ENCODE data around the gene SND1. TPM values are rescaled to one million over a fixed set of nuclear protein-coding genes. Genes with fewer than 3 reads are reported as not detected.
A peak's percentile ranks its signal among the peaks of the same experiment; 100 is the strongest.

SND1 gene
- total RNA-seq, 2 experiments from 2014 or later, result 132 to 148 TPM

DNA sequence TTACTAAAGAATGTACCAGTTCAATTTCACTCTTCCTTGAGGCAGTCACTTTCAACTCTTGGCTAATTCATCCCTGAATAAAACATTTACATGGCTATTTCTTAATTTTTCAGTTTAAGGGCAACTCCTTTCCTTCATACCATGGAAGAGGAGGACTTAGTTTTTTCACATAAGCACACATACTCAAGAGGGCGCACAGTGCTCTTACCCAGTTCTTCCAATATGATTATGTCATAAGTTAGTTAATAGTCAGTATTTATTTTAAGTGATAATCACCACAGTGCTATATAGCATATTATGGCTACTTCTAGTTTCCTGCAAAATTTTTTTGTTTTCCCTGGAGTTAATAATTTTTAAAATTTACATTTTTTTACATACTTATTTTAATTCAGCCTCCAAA is 58.6 kb downstream of the SND1 start:
- POLR2A ChIA-PET, result no interaction called here
- Mint-ChIP-seq H3K4me1 (peaks cover 2% of the 10 kb centered on the region), H3K27ac (no peak overlapping the region), H3K4me3 (no peak overlapping the region), H3K27me3 (no peaks in the 10 kb centered on the region), H3K36me3 (peaks cover 54% of the 10 kb centered on the region), H3K9me3 (peaks cover 3% of the 10 kb centered on the region)
- no peak for ATAC-seq (ENCODE audit: low read depth)
- no peak for DNase-seq

DNA sequence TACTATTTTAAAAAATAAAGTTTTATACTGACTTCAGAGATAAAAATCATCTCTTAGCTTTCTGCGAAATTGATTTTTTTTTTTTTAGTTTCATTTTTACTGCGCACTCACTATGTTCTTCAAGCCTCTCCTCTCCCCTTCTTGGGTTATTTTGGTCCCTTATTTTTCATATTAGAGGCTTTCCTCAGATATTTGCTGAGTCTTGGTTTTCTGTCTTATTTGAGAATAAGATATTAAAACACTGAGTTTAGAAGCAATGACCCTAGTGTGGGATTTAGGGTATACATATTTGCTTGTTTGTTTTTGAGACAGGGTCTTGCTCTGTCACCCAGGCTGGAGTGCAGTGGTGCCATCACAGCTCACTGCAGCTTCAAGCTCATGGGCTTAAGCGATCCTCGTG is 59.9 kb downstream of the SND1 start:
- DNase-seq (no peak), ATAC-seq (ENCODE audit: low read depth) (no peak)
- Mint-ChIP-seq H3K4me1 (peaks cover 4% of the 10 kb centered on the region), H3K9me3 (peaks cover 3% of the 10 kb centered on the region), H3K27ac (no peak overlapping the region), H3K4me3 (no peak overlapping the region), H3K36me3 (peaks cover 59% of the 10 kb centered on the region), H3K27me3 (no peaks in the 10 kb centered on the region)
- POLR2A ChIA-PET, result no interaction called here

DNA sequence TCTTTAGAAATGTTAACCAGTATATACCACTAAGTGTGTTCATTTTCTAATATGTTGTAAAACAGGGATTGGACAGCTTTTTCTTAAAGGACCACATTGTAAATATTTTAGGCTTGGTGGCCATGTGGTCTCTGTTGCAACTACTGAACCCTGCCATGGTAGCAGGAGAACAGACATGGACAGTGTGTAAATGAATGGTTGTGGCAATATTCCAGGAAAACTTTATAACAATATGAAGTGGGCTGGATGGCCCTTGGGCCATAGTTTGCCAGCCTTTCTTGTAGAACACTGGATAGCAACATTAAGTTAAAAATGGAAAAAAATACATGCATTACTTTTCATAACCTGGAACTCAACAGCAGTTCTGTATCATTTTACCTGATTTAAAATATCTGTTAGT is 61.0 kb downstream of the SND1 start:
- no peak for DNase-seq
- Mint-ChIP-seq H3K27ac (no peak overlapping the region), H3K9me3 (peaks cover 3% of the 10 kb centered on the region), H3K4me1 (peaks cover 9% of the 10 kb centered on the region), H3K27me3 (no peaks in the 10 kb centered on the region), H3K36me3 (peaks cover 62% of the 10 kb centered on the region), H3K4me3 (no peak overlapping the region)
- POLR2A ChIA-PET, result no interaction called here
- ATAC-seq (ENCODE audit: low read depth), result no peak

DNA sequence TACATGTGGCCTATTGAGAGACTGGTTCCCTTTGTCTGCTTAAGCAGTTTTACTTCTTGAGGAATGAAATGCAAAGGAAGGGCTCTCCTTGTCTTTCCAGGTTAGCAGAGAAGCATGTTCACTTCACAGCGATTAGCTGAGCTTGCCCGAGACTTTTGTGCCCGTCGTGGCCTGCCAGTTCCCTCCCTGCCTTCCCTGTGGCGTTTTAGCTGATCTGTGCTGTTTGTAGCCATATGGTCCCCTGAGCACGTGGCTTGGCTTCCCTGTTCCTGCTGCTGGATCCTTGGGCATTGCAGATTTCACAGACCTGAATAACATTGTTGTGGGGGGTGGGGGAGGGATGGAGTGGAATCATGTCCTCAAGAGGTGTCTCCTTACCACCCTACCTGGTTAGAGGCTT is 61.8 kb downstream of the SND1 start:
- POLR2A ChIA-PET, result no interaction called here
- no peak for DNase-seq
- no peak overlapping the region for H3K27ac Mint-ChIP-seq

DNA sequence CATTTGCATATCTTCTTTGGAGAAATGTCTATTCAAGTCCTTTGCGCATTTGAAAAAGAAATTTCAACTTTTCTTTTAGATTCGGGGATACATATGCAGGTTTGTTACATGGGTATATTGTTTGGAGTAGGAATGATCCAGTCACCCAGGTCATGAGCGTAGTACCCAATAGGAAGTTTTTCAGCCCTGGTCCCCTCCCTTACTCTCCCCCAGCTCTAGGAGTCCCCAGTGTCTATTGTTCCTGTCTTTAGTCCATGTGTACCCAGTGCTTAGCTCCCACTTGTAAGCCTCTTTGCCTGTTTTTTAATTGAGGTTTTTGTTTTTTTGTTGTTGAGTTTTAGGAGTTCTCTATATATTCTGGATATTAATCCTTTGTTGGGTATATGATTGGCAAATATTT is 63.3 kb downstream of the SND1 start:
- no peak overlapping the region for H3K4me3 Mint-ChIP-seq
- peaks cover 54% of the 10 kb centered on the region for H3K36me3 Mint-ChIP-seq
- no peak for DNase-seq
- H3K9me3 Mint-ChIP-seq, result peaks cover 3% of the 10 kb centered on the region
- POLR2A ChIA-PET, result interaction anchor here (0.6 kb wide), 1 partner anchor 59 kb away, joined by 4 read pairs; no protein-coding TSS in a partner anchor
- no peaks in the 10 kb centered on the region for H3K27me3 Mint-ChIP-seq
- no peak overlapping the region for H3K27ac Mint-ChIP-seq
- no peak for ATAC-seq (ENCODE audit: low read depth)
- peaks cover 11% of the 10 kb centered on the region for H3K4me1 Mint-ChIP-seq

More for the DNA sequence above, 61.8 kb downstream of the SND1 start:
- H3K27me3 Mint-ChIP-seq, result no peaks in the 10 kb centered on the region
- H3K4me3 Mint-ChIP-seq, result no peak overlapping the region
- peaks cover 3% of the 10 kb centered on the region for H3K9me3 Mint-ChIP-seq
- peaks cover 64% of the 10 kb centered on the region for H3K36me3 Mint-ChIP-seq
- H3K4me1 Mint-ChIP-seq, result peaks cover 9% of the 10 kb centered on the region
- no peak for ATAC-seq (ENCODE audit: low read depth)

DNA sequence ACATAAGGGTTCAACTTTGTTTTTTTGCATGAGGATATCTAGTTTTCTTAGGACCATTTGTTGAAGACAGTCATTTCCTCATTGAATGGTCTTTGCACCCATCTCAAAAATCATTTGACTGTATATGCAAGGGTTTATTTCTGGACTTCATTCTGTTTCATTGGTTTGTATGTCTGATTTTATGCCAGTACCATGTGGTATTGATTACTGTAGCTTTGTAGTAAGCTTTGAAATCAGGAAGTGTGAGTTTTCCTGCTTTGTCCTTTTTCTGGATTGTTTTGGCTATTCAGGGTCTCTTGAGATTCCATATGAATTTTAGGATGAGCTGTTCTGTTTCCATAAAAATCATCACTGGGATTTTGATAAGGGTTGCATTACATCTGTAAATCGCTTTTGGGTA is 63.9 kb downstream of the SND1 start:
- ATAC-seq (ENCODE audit: low read depth) (no peak), DNase-seq (no peak)
- Mint-ChIP-seq H3K27ac (no peak overlapping the region), H3K27me3 (no peaks in the 10 kb centered on the region), H3K4me1 (peaks cover 11% of the 10 kb centered on the region), H3K4me3 (no peak overlapping the region), H3K36me3 (peaks cover 53% of the 10 kb centered on the region), H3K9me3 (peaks cover 3% of the 10 kb centered on the region)
- POLR2A ChIA-PET, result interaction anchor here (0.6 to 0.7 kb wide), 2 partner anchors 60 to 499 kb away, joined by 4 read pairs; no protein-coding TSS in a partner anchor

DNA sequence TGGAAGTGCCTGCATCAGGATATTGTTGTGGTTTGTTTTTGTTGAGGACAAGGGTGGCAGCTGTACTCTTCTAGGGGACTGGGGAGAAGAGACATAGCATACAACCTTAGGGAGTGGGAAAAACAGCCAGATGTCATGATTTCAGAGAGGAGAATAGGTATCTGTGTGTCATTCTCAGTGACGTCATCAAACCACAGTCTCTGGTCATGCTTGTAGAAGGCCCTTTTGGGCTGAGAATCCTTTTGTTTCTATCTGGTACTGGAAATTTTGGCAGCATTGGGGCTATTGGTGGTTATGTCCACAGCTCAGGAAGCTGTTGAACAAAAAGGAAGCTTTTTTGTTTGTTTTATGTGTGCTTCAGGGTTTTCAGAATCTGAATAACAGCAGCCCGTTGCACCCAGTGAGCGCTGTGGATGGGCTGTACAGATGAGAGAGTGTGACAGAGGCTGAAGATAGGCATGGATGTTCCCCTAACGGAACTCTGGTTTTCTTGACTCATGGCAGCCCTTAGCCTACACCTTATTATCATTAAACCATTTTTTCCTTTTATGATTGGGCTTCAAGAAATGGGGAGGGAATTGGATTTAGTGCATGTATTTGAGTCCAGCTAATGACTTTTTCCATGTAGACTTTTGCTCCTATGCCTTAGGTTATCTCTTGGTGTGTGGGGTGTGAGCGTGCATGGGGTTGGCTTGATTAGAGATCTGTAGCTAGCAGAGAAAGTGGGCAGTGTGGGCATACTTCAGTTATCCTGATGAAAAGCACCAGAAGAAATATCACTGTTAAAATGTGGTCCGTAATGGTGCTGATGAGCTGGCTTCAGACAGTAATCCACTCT is 65.7 kb downstream of the SND1 start:
- ATAC-seq (ENCODE audit: low read depth) (no peak), DNase-seq (no peak)
- Mint-ChIP-seq H3K27ac (peak overlapping the region; percentile 46), H3K27me3 (no peaks in the 10 kb centered on the region), H3K4me3 (no peak overlapping the region), H3K9me3 (no peaks in the 10 kb centered on the region), H3K4me1 (peaks cover 11% of the 10 kb centered on the region), H3K36me3 (peaks cover 41% of the 10 kb centered on the region)
- POLR2A ChIA-PET, result no interaction called here

DNA sequence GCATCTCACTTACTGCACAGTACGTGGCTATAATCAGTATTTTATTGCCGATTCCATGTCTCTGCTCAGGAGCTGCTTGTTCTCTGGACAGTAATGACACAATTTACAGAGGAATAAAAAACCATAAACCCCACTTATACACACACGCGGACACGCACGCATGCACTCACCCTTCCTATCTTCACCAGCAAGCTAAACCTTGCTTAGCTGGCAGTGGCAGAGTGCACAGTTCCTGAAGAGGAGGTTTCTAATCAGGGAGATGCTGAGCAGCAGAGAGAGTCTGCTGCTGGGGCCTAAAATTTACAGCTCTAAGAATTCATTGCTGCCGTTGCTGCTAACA is 66.3 kb downstream of the SND1 start:
- Mint-ChIP-seq H3K27ac (no peak overlapping the region), H3K36me3 (peaks cover 41% of the 10 kb centered on the region), H3K27me3 (no peaks in the 10 kb centered on the region), H3K4me1 (peaks cover 11% of the 10 kb centered on the region), H3K4me3 (no peak overlapping the region), H3K9me3 (no peaks in the 10 kb centered on the region)
- POLR2A ChIA-PET, result no interaction called here
- DNase-seq (no peak), ATAC-seq (ENCODE audit: low read depth) (no peak)

DNA sequence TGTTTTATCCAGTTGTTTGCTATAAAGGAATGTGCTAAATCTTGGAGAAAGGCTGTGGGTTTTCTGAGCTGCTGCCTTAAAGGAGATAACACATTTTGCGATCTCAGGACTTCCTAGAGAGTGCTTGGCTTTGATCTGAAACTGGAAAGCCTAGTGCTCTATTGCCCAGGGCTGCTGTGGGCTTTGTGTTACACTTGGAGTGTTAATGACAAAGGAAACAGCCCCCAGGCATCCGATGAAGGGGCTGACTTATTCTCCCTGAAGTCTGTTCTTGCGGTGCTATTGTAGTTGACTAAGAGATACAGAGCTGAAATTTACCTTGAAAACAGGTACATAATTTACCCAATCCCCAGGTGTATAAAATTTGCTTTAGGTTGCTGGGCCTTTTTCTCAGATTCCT is 74.5 kb downstream of the SND1 start:
- no peaks in the 10 kb centered on the region for H3K9me3 Mint-ChIP-seq
- ATAC-seq (ENCODE audit: low read depth) (no peak), DNase-seq (no peak)
- no peaks in the 10 kb centered on the region for H3K4me1 Mint-ChIP-seq
- H3K27me3 Mint-ChIP-seq, result no peaks in the 10 kb centered on the region
- POLR2A ChIA-PET, result no interaction called here
- peaks cover 29% of the 10 kb centered on the region for H3K36me3 Mint-ChIP-seq
- H3K4me3 Mint-ChIP-seq, result no peak overlapping the region
- no peak overlapping the region for H3K27ac Mint-ChIP-seq

DNA sequence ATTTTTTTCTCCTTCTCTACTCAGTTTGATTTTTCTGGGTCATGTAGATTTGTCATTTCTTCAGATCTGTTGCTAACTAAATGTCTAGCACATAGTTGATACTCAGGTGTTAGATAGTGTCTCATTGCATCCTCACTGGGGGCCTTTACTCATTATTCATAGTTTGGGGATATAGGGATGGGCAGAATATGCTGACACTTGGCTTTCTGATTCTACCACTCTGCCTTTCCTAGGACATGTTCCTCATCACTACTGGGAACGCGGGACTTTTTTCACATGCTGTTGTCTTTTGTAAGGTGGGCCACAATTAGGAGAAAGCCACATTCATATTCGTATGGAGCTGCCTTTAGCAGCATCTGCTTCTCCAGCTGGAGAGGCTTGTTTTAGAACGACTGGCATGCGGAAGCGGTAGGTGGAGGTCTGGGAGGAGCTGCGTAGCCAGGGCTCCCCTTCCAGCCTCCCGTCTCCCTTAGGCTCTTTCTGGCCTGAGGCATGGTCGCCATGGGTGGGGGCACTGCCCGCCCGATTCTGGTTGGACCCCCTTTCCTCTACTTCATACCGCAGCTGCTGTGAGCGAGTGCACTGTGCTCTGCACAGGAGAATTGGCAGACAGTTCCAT is 78.8 kb downstream of the SND1 start:
- Mint-ChIP-seq H3K36me3 (peaks cover 19% of the 10 kb centered on the region), H3K27me3 (no peaks in the 10 kb centered on the region)

DNA sequence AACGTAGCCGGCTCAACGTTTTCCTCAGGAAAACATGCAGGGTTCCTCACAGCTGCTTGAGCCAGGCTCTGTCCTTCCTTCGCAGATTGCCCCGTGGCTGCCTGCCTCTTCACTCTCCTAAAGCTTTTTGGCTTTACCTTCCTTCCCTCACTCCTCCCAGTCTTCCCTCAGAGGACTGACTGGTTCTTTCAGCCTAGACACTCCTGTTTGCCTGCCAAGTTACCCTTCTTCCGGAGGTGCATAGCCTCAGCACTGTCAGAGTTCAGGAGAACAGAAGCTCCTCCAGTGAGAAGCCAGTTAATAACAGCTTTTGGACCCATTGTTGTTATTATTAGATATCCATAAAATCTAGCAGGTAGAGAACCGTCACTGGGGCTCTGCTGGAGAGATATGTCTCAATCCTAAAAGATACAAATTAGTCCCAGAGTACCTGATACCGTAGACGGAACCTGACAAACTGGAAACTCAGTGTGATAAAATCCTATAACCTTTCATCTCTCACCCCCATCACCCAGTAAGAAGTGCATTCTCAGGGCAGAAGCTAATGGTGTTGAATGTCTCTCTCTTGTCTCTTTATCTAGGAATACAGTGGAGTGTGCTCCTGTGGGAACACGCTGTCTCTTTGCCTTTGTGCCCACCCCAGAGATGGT is 79.6 kb downstream of the SND1 start:
- peaks cover 19% of the 10 kb centered on the region for H3K36me3 Mint-ChIP-seq
- POLR2A ChIA-PET, result no interaction called here
- no peaks in the 10 kb centered on the region for H3K27me3 Mint-ChIP-seq
- no peak overlapping the region for H3K27ac Mint-ChIP-seq
- H3K4me3 Mint-ChIP-seq, result no peak overlapping the region
- no peak for DNase-seq
- ATAC-seq (ENCODE audit: low read depth), result no peak
- H3K4me1 Mint-ChIP-seq, result no peaks in the 10 kb centered on the region
- no peaks in the 10 kb centered on the region for H3K9me3 Mint-ChIP-seq

More for the DNA sequence above, 78.8 kb downstream of the SND1 start:
- ATAC-seq (ENCODE audit: low read depth) (no peak), DNase-seq (no peak)
- no peaks in the 10 kb centered on the region for H3K4me1 Mint-ChIP-seq
- POLR2A ChIA-PET, result no interaction called here
- no peaks in the 10 kb centered on the region for H3K9me3 Mint-ChIP-seq
- no peak overlapping the region for H3K27ac Mint-ChIP-seq
- H3K4me3 Mint-ChIP-seq, result no peak overlapping the region

DNA sequence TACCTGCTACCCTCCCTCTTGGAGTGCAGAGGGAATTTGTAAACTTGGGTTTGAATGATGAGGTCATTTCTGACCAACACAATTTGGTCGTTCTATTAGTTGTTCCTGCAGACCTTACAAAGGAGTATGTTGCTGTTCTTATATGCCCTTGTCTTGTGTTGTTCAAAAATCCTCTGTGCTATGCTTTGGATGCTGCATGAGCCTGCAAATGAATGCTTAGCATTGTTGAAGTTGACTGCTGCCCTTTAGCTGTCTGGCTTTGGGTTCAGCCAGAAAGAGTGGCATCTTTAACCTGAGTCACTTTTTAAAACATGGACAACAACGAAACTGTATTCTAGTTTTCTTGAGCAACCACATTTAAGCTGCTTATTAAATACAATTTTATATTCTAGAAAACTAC is 80.3 kb downstream of the SND1 start:
- Mint-ChIP-seq H3K9me3 (no peaks in the 10 kb centered on the region), H3K4me1 (no peaks in the 10 kb centered on the region), H3K27ac (no peak overlapping the region), H3K27me3 (no peaks in the 10 kb centered on the region), H3K36me3 (peaks cover 19% of the 10 kb centered on the region), H3K4me3 (no peak overlapping the region)
- ATAC-seq (ENCODE audit: low read depth) (no peak), DNase-seq (no peak)
- POLR2A ChIA-PET, result no interaction called here

DNA sequence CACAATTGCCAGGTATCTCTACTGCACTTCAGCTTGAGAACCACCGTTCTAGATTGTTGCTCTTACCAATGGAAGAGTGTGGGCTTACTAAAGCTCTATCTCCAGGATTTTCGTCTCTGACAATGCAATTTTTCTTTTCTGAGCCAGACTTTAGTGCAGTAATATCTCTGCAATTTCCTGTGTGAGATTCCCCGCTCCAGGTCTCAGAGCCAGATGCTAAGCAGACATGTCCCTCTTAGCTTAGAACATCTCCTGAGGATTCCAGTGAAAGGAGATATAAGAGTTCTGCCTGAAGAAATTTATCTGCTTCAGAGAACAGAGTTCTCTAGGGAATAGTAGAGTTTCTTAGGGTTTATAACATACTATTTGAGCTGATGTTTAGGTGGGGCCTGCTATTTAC is 82.0 kb downstream of the SND1 start:
- Mint-ChIP-seq H3K9me3 (no peaks in the 10 kb centered on the region), H3K4me3 (no peak overlapping the region), H3K27me3 (no peaks in the 10 kb centered on the region), H3K4me1 (no peaks in the 10 kb centered on the region), H3K36me3 (peaks cover 13% of the 10 kb centered on the region), H3K27ac (no peak overlapping the region)
- ATAC-seq (ENCODE audit: low read depth) (no peak), DNase-seq (no peak)
- POLR2A ChIA-PET, result no interaction called here

DNA sequence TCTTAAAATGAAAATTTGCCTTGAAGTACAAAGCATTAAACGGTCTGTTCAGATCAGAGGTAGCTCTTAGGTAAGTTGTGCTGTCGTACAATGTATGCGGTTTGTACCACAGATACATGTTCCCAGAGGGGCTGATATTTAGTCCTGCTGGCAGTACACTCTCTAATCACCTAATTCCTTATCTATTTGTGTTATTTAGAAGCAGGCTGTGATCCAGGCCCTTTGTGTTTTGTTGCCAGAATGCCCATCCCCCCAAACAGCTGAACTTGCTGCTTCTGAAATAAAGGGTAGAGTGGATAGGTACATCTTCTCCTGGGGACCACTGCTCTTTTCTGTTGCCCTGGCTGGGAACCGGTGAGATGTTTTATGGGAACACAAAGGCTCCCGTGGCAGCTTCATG is 84.5 kb downstream of the SND1 start:
- H3K27me3 Mint-ChIP-seq, result no peaks in the 10 kb centered on the region
- POLR2A ChIA-PET, result no interaction called here
- H3K4me3 Mint-ChIP-seq, result no peak overlapping the region
- H3K36me3 Mint-ChIP-seq, result peaks cover 11% of the 10 kb centered on the region
- no peak overlapping the region for H3K27ac Mint-ChIP-seq
- H3K4me1 Mint-ChIP-seq, result no peaks in the 10 kb centered on the region
- DNase-seq (no peak), ATAC-seq (ENCODE audit: low read depth) (no peak)
- H3K9me3 Mint-ChIP-seq, result no peaks in the 10 kb centered on the region
